Activated naive CD4-positive, alpha-beta T cell treated with anti-CD3 and anti-CD28 coated beads, Interleukin-2, amount 10 ng/mL, durations not matched to agents 7 days and 5 days (primary cell): ENCODE data around the gene SDCCAG8.
A peak's percentile ranks its signal among the peaks of the same experiment; 100 is the strongest.

ENCODE experiments used
- CTCF ChIA-PET: fragments of 350-600 bp; sonication (Branson Sonifier 250); formaldehyde crosslinking; loops from one replicate; lab custom pipeline; 2021; ENCODE audit warnings: antibody characterized with exemption; lab: Charles Lee
- DNase-seq: peaks from one replicate; pipeline ENCODE4 v3.0.0-alpha.2; 2020
- H3K27ac Mint-ChIP-seq: one replicate; pipeline ENCODE4 v1.8.0; 2021; ENCODE audit warnings: mild to moderate bottlenecking, moderate library complexity, mixed read lengths
- H3K27me3 Mint-ChIP-seq: one replicate; pipeline ENCODE4 v1.8.0; 2021; ENCODE audit warnings: mild to moderate bottlenecking, mixed read lengths
- H3K36me3 Mint-ChIP-seq: one replicate; pipeline ENCODE4 v1.8.0; 2021; ENCODE audit warnings: mixed read lengths
- H3K4me1 Mint-ChIP-seq: one replicate; pipeline ENCODE4 v1.8.0; 2021; ENCODE audit warnings: mixed read lengths
- H3K4me3 Mint-ChIP-seq: one replicate; pipeline ENCODE4 v1.8.0; 2021; ENCODE audit warnings: mild to moderate bottlenecking, moderate library complexity, mixed read lengths
- H3K9me3 Mint-ChIP-seq: one replicate; pipeline ENCODE4 v1.8.0; 2021; ENCODE audit warnings: mixed read lengths

SDCCAG8 gene

DNA sequence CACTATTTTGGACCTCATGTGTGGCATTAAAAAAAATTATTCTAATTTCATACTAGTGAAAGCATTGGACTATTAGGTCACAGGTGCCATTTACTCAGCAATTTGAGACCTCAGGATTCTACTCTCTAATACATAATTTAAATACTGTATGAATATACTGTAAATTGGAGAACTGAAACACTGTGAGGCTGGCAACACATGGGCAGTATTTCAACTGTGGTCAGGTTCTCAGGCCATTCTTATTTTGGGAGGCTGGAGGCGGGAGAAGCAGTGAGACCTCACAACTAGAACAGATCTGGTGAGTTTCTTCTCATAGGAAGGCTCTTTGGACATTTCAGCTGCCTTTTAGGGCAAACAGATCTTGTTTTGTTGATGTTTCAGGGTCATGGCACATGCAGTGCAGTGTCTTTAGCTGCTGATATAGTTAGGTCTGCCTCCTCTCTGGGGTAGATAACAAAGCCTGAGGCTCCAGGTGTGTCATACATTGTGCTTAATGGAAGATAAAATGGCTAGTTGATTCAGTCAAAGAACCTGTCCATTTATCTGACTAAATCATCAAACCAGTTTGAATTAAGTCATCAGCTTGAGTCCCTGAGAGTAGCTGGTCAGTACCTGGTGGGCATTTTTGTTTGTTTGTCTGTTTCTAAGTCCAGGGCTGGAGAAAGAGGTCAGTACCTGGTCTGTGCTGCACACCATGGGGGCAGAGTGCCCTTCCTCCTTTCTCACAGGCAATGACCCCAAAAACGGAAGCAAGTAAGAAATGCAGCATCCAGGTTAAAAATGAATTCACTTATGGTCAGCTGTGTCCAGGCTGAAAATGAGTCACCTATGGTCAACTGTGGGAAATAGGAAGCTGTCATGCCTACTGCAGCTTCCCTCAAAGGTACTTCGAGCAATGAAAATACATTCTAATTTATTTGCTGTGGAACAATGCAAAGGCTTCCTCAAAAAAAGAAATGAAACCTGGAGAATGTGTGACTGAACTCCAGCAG is 216.2 kb downstream of the SDCCAG8 start:
- CTCF ChIA-PET, result no interaction called here
- no peak overlapping the region for H3K4me3 Mint-ChIP-seq
- no peaks in the 10 kb centered on the region for H3K27me3 Mint-ChIP-seq
- peaks cover 4% of the 10 kb centered on the region for H3K36me3 Mint-ChIP-seq
- no peak for DNase-seq
- H3K4me1 Mint-ChIP-seq, result peaks cover 6% of the 10 kb centered on the region
- no peak overlapping the region for H3K27ac Mint-ChIP-seq
- no peaks in the 10 kb centered on the region for H3K9me3 Mint-ChIP-seq

DNA sequence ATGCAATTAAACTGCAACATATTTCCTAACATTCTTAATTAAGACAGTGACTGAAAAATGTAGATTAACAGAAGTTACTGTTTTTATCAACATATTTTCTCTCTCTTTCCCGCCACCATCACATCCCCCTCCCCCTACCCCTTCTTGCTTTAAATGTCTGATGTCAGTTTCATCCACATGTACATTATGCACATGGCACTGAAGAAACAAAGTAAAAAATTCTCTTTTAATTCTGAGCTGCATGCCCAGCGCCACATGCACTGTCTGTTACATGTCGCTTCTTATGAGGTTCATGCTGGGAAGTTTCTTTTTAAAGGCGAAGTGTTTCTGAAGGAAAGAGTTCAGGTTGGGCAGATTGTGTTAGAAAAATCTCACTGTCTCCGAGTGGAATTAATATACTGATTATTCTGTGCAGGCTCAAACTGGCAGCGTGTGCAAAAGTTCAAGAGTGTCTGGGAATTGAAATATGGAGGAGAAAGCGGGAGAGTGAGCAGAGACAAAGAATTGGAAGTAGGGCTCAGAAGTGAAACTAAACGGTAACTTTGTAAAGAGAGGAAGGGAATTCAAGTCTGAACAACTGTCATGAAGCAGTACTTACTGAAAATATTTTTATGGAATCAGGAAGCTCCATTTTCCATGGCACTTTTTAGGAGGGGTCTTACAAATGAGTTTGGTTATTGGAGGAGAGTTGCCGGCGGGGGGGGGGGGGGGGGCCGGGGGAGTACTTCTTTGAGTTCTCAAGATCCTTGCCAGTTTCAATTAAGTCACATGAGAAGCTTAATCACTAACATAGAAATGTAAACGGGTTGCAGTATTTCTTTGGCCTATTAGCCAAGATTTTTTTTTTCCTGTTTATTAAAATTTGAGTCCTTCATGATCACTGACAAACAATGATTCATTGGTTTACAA is 217.6 kb downstream of the SDCCAG8 start:
- CTCF ChIA-PET, result no interaction called here
- Mint-ChIP-seq H3K4me1 (peaks cover 6% of the 10 kb centered on the region), H3K27me3 (no peaks in the 10 kb centered on the region), H3K4me3 (peak overlapping the region; percentile 64), H3K9me3 (no peaks in the 10 kb centered on the region), H3K27ac (peak overlapping the region; percentile 68), H3K36me3 (peaks cover 4% of the 10 kb centered on the region)
- DNase-seq, result no peak

DNA sequence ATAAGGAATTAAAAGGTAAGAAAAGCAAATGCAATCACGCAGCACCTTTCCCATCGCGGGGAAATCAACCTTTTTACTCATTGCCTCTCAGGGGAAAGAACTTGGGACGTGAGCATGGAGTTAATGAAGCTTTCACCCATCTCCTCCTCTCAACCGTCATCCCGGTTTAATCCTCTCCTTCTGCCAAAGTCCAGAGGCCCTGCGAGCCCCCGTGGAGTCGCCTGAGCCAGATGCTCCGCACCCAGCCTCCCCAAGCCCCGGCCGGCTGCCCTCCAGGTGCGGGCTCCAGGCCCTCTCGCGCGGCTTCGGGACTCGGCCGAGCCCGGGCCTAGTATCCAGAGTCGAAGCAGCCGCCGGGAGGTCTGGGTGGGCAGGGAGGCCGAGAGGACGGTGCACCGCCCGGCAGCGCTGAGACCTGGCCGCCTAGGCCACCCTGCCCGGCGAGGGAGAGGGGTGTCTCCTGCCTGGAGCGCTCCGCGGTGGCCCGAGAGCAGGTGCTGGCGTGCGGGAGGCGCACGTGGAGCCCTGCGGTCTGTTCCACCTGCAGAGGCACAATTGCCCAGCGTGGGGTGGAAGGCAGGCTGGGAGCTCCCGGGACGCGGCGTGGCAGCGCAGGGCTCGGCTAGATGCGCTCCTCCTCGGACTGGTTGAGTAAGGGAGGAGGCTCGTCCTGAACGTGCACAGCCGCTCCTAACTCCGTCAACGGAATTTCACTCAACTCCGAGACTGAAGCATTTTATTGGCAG is 218.5 kb downstream of the SDCCAG8 start:
- Mint-ChIP-seq H3K4me1 (peaks cover 6% of the 10 kb centered on the region), H3K4me3 (no peak overlapping the region), H3K9me3 (no peaks in the 10 kb centered on the region), H3K27ac (no peak overlapping the region), H3K27me3 (no peaks in the 10 kb centered on the region), H3K36me3 (peaks cover 4% of the 10 kb centered on the region)
- CTCF ChIA-PET, result interaction anchor here (1.0 kb wide), 1 partner anchor 271 kb away, joined by 3 read pairs; no protein-coding TSS in a partner anchor
- DNase-seq, result no peak

DNA sequence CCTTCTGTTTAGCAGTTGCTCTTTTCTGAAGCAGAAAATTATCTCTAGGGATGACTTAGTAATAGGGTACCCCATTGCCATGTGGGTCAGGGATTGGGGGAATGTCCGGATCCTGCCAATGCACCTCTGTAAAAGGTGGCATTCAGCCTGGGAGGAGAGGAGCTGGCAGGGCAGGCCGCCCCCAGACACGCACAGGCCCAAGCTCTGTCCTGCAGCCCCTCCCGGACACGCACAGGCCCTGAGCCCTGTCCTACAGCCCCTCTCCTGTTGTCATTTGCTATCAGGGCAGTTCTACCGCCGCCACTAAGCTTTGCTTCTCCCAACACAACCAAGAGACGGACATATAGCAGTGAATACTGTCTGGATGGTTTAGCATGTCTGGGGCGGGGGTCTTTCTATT is 219.1 kb downstream of the SDCCAG8 start:
- Mint-ChIP-seq H3K9me3 (no peaks in the 10 kb centered on the region), H3K4me3 (no peak overlapping the region), H3K4me1 (peaks cover 6% of the 10 kb centered on the region), H3K27ac (no peak overlapping the region), H3K36me3 (peaks cover 4% of the 10 kb centered on the region), H3K27me3 (no peaks in the 10 kb centered on the region)
- CTCF ChIA-PET, result interaction anchor here (1.0 kb wide), 1 partner anchor 270 kb away, joined by 3 read pairs; no protein-coding TSS in a partner anchor
- DNase-seq, result no peak

DNA sequence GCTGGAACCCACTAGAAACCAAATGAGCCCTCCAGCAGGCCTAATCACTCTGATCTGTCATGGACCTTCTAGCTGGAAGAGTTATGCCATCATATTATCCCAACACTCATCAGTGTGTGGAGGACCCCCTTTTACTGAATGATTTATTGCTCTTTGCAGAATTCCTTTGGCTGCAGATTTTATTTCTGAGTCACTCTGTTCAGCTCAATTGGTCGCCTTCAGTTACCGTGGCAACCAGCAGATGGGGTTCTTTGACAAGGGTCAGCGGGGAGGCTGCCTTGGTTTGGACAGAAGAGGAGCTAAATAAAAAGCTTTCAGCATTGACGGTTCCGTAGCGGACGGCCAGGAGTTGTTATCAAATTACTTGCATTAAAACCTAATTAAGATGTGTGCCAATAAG is 220.1 kb downstream of the SDCCAG8 start:
- no peak overlapping the region for H3K4me3 Mint-ChIP-seq

DNA sequence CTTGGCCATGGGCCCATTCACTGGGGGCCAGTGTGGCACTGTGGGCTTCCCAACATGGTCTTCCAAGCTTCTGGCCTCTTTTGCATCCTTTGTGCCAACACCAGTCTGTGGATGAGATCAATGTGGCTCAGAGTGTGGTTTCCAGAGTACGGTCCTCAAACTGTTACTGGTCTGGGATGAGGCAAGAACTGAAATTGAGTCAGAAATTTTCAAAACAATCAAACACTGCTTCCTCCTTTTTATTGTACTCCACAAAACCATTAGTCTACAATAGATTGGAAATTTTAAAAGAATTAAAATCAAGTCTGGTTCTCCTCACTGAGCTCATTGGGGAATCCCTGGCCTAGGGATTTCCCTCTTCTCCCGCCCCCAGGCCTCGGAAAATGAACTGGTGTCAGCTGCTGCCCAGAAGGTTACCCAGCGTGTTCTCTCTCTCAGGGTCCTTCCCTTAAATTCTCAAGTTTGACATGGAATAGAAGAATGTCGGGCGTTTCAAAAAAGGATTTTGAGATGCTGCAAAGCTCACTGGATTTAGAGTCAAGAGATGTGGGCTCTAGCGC is 222.0 kb downstream of the SDCCAG8 start:
- no peak for DNase-seq
- CTCF ChIA-PET, result no interaction called here
- H3K9me3 Mint-ChIP-seq, result no peaks in the 10 kb centered on the region
- no peak overlapping the region for H3K4me3 Mint-ChIP-seq
- H3K27ac Mint-ChIP-seq, result no peak overlapping the region
- H3K4me1 Mint-ChIP-seq, result peaks cover 19% of the 10 kb centered on the region
- peaks cover 4% of the 10 kb centered on the region for H3K36me3 Mint-ChIP-seq
- peaks cover 5% of the 10 kb centered on the region for H3K27me3 Mint-ChIP-seq

More for the DNA sequence above, 220.1 kb downstream of the SDCCAG8 start:
- H3K27ac Mint-ChIP-seq, result no peak overlapping the region
- H3K36me3 Mint-ChIP-seq, result peaks cover 4% of the 10 kb centered on the region
- CTCF ChIA-PET, result interaction anchor here (0.6 kb wide), 1 partner anchor 272 kb away, joined by 3 read pairs; no protein-coding TSS in a partner anchor
- peaks cover 6% of the 10 kb centered on the region for H3K4me1 Mint-ChIP-seq
- DNase-seq, result no peak
- no peaks in the 10 kb centered on the region for H3K9me3 Mint-ChIP-seq
- no peaks in the 10 kb centered on the region for H3K27me3 Mint-ChIP-seq

DNA sequence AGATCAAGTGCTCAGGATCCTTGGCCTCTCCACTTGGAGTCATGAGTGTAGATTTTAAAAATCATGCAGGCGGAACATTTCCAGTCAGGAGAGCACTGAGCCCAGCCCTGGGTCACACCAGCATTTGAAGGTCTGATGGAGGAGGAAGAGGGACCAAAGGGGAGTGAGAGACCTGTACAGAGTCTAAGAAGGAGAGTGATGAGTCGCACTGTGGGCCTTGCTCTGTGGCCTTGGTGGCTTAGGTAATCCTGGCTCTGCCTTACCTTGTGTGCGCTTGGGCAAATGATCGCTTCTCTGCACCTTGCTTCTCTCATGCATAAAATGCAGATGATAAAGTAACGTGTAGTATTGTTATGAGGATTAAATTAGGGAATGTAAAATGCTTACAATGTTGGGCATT is 225.3 kb downstream of the SDCCAG8 start:
- H3K36me3 Mint-ChIP-seq, result no peaks in the 10 kb centered on the region
- H3K27ac Mint-ChIP-seq, result no peak overlapping the region
- peaks cover 14% of the 10 kb centered on the region for H3K27me3 Mint-ChIP-seq
- H3K9me3 Mint-ChIP-seq, result no peaks in the 10 kb centered on the region
- no peak overlapping the region for H3K4me3 Mint-ChIP-seq
- peaks cover 23% of the 10 kb centered on the region for H3K4me1 Mint-ChIP-seq
- DNase-seq, result no peak
- CTCF ChIA-PET, result no interaction called here

DNA sequence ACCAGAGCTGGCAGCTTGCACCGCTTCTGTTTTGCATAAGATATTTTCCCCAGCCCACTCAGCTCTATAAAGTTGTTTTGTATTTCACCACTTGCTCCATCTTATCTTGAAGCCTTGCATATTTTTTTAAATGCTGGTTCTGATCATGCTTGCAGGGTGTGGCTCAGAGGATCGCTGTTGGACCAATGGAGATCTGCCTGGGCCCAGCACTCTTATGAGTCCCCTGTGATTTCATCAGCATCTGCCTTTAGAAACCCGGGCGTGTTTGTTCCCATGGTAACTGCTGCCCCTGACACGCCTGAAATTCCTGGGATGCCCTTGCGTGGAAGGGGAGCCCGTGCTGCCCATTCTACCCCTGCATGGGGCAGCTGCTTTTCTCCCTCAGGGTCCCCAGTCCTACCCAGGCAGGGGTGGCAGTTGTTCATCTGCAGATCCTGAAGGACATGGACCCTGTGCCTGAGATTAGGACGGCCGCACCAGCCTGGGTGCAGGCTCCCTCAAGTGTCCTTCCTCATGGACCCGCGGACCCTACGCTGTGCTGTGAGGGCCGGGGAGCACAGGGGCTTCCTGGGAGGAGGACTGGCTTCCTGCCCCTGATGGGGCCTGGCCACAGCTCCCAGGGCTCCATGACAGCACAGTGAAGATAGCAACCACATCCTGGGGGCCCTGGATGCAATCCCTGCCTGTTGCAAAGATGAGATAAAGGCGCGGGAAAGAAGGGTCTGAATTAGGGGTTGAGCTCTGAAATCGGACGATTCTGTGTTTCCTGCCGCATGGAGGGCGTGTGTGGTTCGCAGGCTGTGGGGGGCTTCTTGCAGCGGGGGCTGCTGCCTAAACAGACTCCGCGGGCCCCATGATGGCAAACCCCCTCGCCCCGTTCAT is 226.5 kb downstream of the SDCCAG8 start:
- Mint-ChIP-seq H3K9me3 (no peaks in the 10 kb centered on the region), H3K27me3 (peaks cover 14% of the 10 kb centered on the region), H3K27ac (peak overlapping the region; percentile 55), H3K4me3 (peak overlapping the region; percentile 57), H3K36me3 (no peaks in the 10 kb centered on the region), H3K4me1 (peaks cover 23% of the 10 kb centered on the region)
- peak; percentile 29 for DNase-seq
- CTCF ChIA-PET, result interaction anchor here (1.3 kb wide), 2 partner anchors 61 to 139 kb away, joined by 3 read pairs; no protein-coding TSS in a partner anchor

DNA sequence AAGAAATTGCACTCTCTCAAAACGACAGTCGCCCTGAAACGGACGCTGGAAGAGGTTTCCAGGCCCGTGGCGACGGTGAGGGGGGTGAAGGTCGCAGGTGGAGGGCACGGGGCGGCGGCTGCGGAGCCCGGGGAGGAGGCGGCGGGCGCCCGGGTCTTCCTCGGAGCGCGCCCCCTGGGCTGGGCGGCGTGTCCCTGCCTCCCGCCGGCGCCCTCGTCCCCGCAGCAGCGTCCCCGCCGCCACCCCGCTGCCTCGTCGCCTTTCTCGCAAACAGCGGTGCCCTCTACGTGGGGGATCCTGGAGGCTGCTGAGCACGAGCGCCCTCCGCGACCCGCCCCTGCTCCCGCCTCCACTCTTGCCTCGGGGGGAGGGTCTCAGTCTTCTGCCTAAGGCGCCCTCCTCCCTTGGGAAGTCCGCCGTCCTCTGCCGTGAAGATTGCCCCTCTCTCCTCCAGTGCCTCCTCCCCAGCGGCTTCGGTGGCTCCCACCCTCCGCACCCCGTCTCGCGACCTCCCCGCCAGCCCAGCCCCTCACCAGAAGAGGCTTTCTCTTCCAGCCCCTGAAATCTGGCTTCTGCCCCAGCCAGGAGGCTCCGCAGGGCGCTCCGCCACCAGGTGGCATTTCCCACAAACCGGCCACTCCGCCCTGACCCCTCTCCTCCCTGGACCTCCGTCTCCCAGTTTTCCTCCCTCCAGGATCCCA is 227.4 kb downstream of the SDCCAG8 start:
- CTCF ChIA-PET, result interaction anchor here (1.3 kb wide), 1 partner anchor 61 kb away, joined by 3 read pairs; no protein-coding TSS in a partner anchor
- Mint-ChIP-seq H3K9me3 (no peaks in the 10 kb centered on the region), H3K4me3 (peak overlapping the region; percentile 57), H3K27ac (no peak overlapping the region), H3K4me1 (peaks cover 23% of the 10 kb centered on the region), H3K27me3 (peaks cover 14% of the 10 kb centered on the region), H3K36me3 (no peaks in the 10 kb centered on the region)
- peak; percentile 34 for DNase-seq

DNA sequence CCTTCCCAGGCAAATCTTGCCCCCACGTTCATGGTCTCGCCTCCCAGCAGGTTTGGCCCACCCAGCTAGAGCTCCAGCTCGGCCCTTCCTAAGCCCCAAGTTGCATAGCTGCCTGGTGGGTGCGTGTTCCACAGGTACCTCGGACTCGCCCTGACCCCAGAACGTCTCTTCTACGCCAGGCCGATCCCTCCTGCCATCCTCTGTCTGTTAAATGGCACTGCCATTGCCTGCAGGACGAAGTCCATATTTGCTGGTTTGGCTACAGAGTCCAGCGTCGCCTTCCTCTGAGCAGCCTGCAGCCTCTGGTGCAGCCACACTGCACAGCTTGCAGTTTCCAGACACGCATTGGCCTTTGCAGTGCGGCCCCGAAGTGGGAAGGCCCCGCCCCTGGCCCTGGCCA is 228.1 kb downstream of the SDCCAG8 start:
- peaks cover 23% of the 10 kb centered on the region for H3K4me1 Mint-ChIP-seq
- peaks cover 14% of the 10 kb centered on the region for H3K27me3 Mint-ChIP-seq
- no peak overlapping the region for H3K27ac Mint-ChIP-seq
- CTCF ChIA-PET, result no interaction called here
- H3K4me3 Mint-ChIP-seq, result no peak overlapping the region
- H3K36me3 Mint-ChIP-seq, result no peaks in the 10 kb centered on the region
- DNase-seq, result no peak
- H3K9me3 Mint-ChIP-seq, result no peaks in the 10 kb centered on the region

DNA sequence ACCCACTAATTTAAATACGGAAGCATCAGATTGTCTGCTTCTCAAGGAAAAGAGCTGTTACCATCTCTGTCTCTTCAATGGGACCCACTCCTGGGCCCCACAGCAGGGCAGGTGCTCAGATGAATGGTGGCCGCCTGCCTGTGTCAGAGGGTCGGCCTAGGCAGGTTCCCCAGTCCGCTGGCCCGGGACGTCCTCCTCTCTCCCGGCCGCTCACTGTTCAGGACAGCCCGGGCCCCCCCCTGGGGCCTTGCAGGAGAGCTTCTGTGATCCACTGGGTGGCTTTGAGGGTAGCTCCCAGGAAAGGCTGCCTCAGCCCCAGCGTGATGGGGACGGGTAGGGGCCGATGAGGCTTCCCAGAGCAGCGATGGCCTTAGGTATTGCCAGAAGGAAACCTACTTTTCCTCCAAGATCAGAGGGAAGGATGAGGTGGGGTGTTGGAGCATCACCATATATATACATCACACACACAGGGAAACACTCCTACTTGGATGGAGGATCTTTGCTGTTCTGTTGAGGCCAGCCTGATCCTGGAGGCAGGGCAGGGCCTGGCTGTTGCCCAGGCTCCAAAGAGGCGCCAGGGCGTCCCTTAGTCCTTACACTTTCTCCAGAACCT is 231.3 kb downstream of the SDCCAG8 start:
- CTCF ChIA-PET, result no interaction called here
- H3K9me3 Mint-ChIP-seq, result no peaks in the 10 kb centered on the region
- peaks cover 14% of the 10 kb centered on the region for H3K27me3 Mint-ChIP-seq
- H3K27ac Mint-ChIP-seq, result no peak overlapping the region
- H3K4me3 Mint-ChIP-seq, result no peak overlapping the region
- no peak for DNase-seq
- H3K4me1 Mint-ChIP-seq, result peaks cover 16% of the 10 kb centered on the region
- no peaks in the 10 kb centered on the region for H3K36me3 Mint-ChIP-seq
